Rectal smooth muscle tissue (tissue), 1 donor: ENCODE measurements around the gene F5.
A peak's percentile ranks its signal among the peaks of the same experiment; 100 is the strongest.
"Not testable (repeated sequence)": the region's sequence is repeated elsewhere in the genome, so short reads cannot be mapped to it uniquely, and the experiment has no call there.

ENCODE experiments used
- H3K27ac ChIP-seq: one replicate; pipeline ENCODE4 v1.7.0; 2013; ENCODE audit warnings: low read depth, low read length, inconsistent platforms
- H3K27me3 ChIP-seq: one replicate; pipeline ENCODE4 v1.7.0; 2013; ENCODE audit warnings: low read length; ENCODE audit not compliant: control insufficient read depth, insufficient read depth
- H3K36me3 ChIP-seq: one replicate; pipeline ENCODE4 v1.7.0; 2013; ENCODE audit warnings: low read length; ENCODE audit not compliant: control insufficient read depth, insufficient read depth
- H3K4me1 ChIP-seq: one replicate; pipeline ENCODE4 v1.7.0; 2013; ENCODE audit warnings: low read length; ENCODE audit not compliant: control insufficient read depth, insufficient read depth
- H3K4me3 ChIP-seq: one replicate; pipeline ENCODE4 v1.7.0; 2013; ENCODE audit warnings: low read length
- H3K9ac ChIP-seq: one replicate; pipeline ENCODE4 v1.7.0; 2013; ENCODE audit warnings: low read length

Gene F5

DNA sequence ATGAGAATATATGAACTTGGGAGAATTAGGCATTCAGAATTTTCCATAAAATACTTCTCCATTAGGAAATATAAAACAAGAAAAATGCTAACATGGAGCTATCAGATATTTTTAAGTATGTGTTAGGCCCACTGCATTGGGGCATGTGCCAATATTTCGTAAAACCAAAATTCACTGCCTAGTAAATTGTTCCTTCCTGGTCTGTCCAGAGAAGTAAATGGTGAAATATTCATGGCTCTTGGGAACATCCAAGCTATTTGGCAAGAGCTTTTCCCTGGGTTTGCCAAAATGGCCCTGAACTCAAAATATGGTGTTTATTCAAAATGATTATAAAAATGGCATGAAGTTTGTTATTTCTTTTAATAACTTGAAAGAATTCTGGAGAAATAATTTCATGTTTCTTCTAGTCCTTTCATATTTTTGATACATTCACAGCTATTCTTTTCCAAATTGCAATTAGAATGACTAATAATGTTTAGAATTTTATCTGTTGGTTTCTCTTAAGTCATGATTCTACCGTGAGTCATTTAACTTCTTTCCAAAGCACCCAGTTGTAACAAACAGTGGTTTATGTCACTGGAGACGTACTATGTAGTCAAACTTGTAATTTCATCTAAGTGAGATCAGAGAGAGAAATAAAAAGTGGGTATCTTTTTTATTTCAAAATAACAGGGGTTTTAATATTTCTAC lies 74.8 kb downstream of the F5 start:
- Histone ChIP-seq H3K9ac (no peak overlapping the region), H3K27ac (peak overlapping the region; percentile 56), H3K4me1 (peaks cover 3% of the 10 kb centered on the region), H3K36me3 (no peaks in the 10 kb centered on the region), H3K27me3 (no peaks in the 10 kb centered on the region), H3K4me3 (no peak overlapping the region)

DNA sequence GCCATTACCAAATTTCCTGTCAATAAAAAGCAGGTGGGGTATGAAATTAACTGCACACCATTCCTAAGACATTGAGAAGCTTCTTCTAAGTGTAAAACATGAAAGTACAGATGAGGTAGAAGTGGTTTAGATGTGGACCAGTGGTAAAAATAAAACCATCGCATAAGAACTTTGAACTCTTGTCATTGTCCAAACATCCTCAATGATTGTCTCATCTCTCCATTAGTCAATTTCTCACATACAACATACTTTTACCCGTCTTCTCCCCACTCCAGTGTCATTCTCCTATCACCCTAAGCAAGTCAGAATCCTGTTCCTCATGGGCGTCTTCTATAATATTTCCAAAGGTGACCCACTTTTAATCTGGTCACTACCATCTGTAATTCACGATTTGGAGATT lies 76.2 kb downstream of the F5 start:
- Histone ChIP-seq H3K9ac (no peak overlapping the region), H3K27me3 (no peaks in the 10 kb centered on the region), H3K4me1 (peaks cover 3% of the 10 kb centered on the region), H3K36me3 (no peaks in the 10 kb centered on the region), H3K27ac (no peak overlapping the region), H3K4me3 (no peak overlapping the region)

DNA sequence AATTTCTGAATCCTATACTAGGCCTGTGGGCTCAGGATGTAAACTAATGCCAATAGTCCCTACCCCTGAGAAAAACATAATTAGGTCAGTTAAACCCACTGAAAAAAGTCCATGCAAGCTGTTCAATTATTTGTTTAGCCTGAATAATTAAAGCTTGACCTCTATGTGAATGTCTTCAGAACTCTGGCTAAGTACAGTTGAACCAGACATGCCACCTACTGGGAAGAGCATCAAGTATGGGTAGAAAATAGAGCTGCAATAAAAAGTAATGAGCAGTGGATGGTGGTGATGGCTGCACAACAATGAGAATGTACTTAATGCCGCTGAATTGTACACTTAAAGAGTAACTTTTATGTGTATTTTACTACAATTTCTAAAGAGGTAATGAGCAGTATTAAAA lies 76.9 kb downstream of the F5 start:
- H3K4me3 ChIP-seq, result no peak overlapping the region
- no peaks in the 10 kb centered on the region for H3K27me3 ChIP-seq
- no peaks in the 10 kb centered on the region for H3K36me3 ChIP-seq
- peaks cover 3% of the 10 kb centered on the region for H3K4me1 ChIP-seq
- H3K27ac ChIP-seq, result no peak overlapping the region
- no peak overlapping the region for H3K9ac ChIP-seq

DNA sequence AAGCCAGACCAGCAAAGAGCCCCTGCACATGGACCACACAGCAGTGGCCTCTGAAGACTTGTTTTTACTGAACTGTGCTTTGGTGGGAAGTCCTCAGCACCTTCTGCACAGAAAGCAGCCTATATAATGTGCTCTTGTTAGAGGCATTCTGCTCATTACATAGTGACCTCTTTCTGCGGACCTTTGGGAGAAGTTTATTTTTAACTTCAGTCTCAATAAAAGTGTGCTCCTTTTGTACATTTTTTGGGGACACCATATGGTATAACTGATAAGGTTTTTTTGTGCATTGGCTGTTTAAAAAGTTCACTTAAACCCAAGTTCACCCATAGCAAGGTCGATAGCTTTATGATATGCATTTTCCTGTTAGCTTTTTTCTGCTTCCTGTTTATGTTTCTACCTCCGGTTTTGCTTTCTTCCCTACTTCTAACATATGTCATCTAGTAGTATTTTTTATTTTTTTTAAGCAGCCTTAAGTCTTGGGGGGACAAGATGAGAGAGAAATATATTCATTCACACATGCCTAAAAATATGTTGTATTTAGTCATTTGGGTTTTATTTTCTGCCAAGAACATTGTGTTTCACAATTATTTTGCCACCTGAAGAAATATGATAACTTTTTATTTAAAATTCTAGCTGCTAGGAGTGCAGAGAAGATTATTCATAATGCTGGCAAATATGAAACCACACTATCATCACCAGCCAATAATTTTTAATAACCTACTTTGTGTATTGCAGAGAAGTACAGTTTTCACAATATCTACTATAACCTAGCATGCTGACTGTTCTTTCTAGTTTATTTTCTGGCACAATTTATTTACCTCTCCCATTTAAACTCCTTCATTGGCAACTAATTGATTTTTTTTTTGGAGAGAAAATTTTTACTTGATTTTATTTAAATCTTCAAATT lies 77.6 kb downstream of the F5 start:
- Histone ChIP-seq H3K36me3 (no peaks in the 10 kb centered on the region), H3K4me3 (no peak overlapping the region), H3K27me3 (no peaks in the 10 kb centered on the region), H3K9ac (no peak overlapping the region), H3K4me1 (peaks cover 3% of the 10 kb centered on the region), H3K27ac (no peak overlapping the region)

DNA sequence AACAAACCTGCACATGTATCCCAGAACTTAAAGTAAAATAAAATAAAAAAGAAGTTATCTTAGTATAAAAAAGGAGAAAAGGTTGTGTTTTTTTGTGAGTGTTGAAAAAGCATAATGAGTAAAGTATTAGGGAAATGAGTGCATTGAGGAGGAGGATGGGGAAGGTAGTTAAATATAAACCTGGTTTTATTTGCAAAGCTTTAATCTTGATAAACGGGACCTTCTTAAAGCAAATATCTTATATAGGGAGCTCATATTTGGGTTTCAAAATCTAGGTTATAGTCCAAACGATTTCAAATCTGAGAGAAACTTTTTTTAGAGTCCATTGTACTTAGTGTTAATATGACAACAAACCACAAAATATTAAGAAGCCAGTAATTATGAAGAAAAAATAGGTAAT lies 78.9 kb downstream of the F5 start:
- Histone ChIP-seq H3K9ac (no peak overlapping the region), H3K27me3 (no peaks in the 10 kb centered on the region), H3K4me3 (no peak overlapping the region), H3K27ac (no peak overlapping the region), H3K4me1 (peaks cover 3% of the 10 kb centered on the region), H3K36me3 (no peaks in the 10 kb centered on the region)

DNA sequence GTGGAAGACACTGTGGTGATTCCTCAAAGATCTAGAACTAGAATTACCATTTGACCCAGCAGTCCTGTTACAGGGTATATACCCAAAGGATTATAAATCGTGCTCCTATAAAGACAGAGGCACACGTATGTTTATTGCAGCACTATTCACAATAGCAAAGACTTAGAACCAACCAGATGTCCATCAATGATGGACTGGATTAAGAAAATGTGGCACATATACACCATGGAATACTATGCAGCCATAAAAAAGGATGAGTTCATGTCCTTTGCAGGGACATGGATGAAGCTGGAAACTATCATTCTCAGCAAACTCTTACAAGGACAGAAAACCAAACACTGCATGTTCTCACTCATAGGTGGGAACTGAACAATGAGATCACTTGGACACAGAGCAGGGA lies 82.7 kb downstream of the F5 start:
- not testable (repeated sequence) for H3K27ac ChIP-seq, H3K4me3 ChIP-seq, H3K9ac ChIP-seq, H3K27me3 ChIP-seq, H3K36me3 ChIP-seq, H3K4me1 ChIP-seq

DNA sequence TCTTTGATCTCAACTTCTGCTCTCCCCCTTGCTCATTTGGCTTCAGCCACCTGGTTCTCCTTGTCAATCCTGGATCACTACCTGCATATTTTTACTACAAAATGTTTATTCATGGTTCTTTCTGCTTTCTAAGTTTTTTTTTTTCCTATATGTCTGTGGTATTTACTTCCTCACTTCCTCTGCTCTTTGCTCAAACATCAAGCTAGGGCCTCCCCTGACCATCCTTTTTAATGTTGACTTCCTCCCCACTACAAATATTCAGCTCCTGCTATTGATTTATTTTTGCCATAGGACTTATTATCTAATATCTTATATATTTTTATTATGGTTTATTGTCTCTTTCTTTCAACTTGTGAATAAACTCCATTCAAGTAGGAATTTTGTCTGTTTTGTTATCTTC lies 86.5 kb downstream of the F5 start:
- Histone ChIP-seq H3K27me3 (no peaks in the 10 kb centered on the region), H3K4me1 (no peaks in the 10 kb centered on the region), H3K4me3 (no peak overlapping the region), H3K9ac (no peak overlapping the region), H3K27ac (no peak overlapping the region), H3K36me3 (no peaks in the 10 kb centered on the region)

DNA sequence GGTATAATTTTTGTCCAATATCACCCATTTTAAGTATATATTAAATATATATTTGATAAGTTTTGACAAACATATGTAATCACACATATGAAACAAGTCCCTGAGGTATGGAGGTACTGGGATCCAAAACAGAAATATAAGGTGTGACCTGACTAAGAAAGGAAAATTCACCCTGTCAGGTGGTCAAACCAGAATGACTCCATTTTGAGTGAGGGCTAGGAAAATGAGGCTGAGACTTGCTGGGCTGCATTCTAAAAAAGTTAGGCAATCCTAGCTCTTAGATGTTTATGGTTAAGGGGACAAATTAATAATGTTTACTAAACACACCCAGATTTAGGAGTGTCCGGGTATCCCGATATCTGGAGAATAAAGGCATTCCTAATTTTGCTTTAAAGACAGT lies 89.0 kb downstream of the F5 start:
- Histone ChIP-seq H3K36me3 (no peaks in the 10 kb centered on the region), H3K9ac (no peak overlapping the region), H3K4me1 (no peaks in the 10 kb centered on the region), H3K27me3 (no peaks in the 10 kb centered on the region), H3K4me3 (no peak overlapping the region), H3K27ac (no peak overlapping the region)

DNA sequence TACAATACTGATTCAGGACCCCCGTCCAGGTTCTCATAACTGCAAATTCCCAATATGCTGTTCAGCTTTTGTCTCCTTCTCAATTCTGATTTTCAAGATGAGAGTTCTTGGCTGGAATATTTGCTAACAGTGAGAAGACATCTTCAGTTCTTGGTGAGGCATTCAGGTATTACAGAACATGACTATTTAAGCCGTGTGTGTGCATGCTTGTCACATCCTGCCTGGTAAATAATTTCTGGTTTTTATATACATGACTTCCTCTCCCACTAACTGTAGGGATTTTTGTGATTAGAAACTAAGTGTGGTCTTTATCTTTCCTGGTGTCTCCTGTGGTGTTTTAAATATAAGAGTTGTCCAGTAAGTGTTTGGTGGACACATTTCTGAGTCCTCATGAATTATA lies 90.4 kb downstream of the F5 start:
- no peak overlapping the region for H3K27ac ChIP-seq
- no peaks in the 10 kb centered on the region for H3K27me3 ChIP-seq
- no peak overlapping the region for H3K9ac ChIP-seq
- no peaks in the 10 kb centered on the region for H3K4me1 ChIP-seq
- H3K4me3 ChIP-seq, result no peak overlapping the region
- H3K36me3 ChIP-seq, result no peaks in the 10 kb centered on the region

DNA sequence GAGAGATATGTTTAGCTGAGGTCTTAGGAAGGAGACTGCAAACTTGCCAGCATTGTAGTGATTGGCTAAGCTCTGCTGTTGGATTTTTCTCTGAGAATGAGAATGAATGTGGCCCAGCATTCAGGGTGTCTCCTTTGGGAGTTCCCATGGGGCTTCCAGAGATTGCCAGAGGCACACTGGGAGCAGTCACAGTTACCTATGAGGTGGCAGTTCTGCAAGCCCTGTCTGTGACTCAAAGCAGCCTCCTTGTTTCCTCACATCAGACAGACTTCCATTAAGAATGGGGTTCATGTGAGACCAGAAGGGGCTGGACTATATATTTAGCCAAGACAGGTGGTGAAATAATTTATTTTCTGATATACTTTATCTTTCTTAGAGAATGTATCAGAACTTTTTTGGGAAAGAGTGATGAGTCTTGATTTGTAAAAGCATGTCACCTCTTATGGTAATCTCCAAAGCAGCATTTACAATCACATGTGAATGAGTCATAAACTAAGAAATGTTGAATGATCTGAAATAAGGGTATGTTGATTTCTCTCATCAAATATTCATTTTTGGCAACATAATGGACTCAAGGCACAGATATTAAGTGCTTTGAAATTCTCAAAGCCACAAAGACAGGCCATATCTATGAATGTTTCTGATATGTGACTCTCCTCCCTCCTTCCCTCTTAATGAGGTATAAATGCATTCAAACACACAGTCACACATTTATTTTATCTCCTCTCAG lies 91.1 kb downstream of the F5 start:
- no peaks in the 10 kb centered on the region for H3K4me1 ChIP-seq
- H3K27me3 ChIP-seq, result no peaks in the 10 kb centered on the region
- H3K36me3 ChIP-seq, result no peaks in the 10 kb centered on the region
- no peak overlapping the region for H3K9ac ChIP-seq
- no peak overlapping the region for H3K4me3 ChIP-seq
- no peak overlapping the region for H3K27ac ChIP-seq

DNA sequence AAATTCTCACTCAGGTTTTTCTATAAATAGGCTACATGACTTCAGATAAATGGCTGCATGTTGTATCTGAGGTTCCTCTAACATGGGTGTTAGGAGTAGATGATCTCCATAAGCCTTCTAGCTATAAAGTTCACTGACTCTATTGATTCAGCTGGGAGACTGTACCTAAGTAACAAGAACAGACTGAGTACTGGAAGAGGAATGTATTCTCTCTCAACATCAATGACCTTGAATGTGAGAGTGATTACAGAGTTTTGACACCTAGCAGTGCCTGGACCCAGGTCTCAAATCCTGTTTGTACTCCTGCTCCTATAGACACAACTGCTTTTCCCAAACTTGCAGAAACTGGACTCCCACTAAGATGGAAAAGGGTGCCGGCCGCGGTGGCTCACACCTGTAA lies 91.9 kb downstream of the F5 start:
- Histone ChIP-seq H3K36me3 (no peaks in the 10 kb centered on the region), H3K4me1 (no peaks in the 10 kb centered on the region), H3K9ac (no peak overlapping the region), H3K27ac (no peak overlapping the region), H3K27me3 (no peaks in the 10 kb centered on the region), H3K4me3 (no peak overlapping the region)

DNA sequence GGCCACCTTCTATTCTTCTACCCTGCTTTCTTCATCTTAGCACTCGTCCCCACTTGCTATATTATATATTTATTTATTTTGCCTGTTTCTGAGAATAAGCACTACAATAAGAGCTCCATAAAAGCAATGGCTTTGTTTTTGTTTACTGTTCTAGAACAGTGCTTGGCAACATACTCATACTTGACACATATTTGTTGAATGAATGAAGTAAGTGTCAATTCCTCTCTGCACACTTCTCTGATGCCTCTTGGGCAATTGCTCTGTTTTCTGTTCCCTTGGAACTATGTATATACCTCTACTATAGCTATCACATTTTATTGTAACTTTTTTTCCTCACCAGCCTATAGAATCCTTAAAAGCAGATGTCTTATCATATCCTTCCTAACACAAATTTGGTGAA lies 93.0 kb downstream of the F5 start:
- Histone ChIP-seq H3K4me1 (no peaks in the 10 kb centered on the region), H3K27me3 (no peaks in the 10 kb centered on the region), H3K9ac (no peak overlapping the region), H3K36me3 (no peaks in the 10 kb centered on the region), H3K27ac (no peak overlapping the region), H3K4me3 (no peak overlapping the region)
